Measurements from ENCODE around the gene NEDD8. TPM values are rescaled to one million over a fixed set of nuclear protein-coding genes. Genes with fewer than 3 reads are reported as not detected.
"Not testable (repeated sequence)": the region's sequence is repeated elsewhere in the genome, so short reads cannot be mapped to it uniquely, and the experiment has no call there.

Gene NEDD8
- total RNA-seq, 2 experiments from 2014 or later = 42.0 to 43.5 TPM

DNA sequence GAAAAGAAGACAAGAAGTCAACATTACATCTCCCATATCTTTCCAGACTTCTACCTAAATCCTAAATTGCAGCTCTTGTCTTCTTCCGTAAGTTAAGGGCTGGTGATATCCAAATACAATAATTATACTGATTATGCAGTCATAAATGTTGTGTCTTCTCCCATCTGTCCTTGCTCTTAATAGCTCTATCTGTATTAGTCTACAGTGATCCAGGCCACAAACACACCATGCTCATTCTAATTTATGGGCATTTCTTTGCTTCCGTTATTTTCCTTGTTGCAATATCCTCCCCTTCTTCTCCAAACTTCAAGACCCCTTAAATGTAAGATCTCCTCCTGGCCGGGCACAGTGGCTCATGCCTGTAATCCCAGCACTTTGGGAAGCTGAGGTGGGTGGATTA lies 12.6 kb downstream of the NEDD8 start:
- no peaks in the 10 kb centered on the region for H3K27me3 ChIP-seq (ENCODE audit: control insufficient read depth in 1 of 2, insufficient read depth in 2 of 2, low read length in 2 of 2)
- no peak overlapping the region for H3K4me3 Mint-ChIP-seq
- CTCF ChIA-PET = interaction anchor here (0.7 to 2.9 kb wide), 3 partner anchors 8 to 87 kb away, joined by 3 to 12 read pairs (median 5); partner anchors contain the start of gene TINF2
- H3K9me3 ChIP-seq (ENCODE audit: control insufficient read depth in 1 of 2, insufficient read depth in 1 of 2, low read length in 2 of 2) = no peaks in the 10 kb centered on the region
- H3K27ac Mint-ChIP-seq = no peak overlapping the region
- peaks cover 13% of the 10 kb centered on the region for H3K36me3 Mint-ChIP-seq (ENCODE audit: low read depth)
- H3K4me3 ChIP-seq (ENCODE audit: low read length) = no peak overlapping the region
- peaks cover 17% of the 10 kb centered on the region for H3K4me1 ChIP-seq (ENCODE audit: insufficient read depth, low read length)
- no peak for DNase-seq
- peaks cover 17% of the 10 kb centered on the region for H3K4me1 Mint-ChIP-seq (ENCODE audit: low read depth)
- no peaks in the 10 kb centered on the region for H3K27me3 Mint-ChIP-seq
- no peak overlapping the region for H3K27ac ChIP-seq (ENCODE audit: low read depth in 1 of 2, low read length in 2 of 2)
- intact Hi-C loops (cut with DNase I, micrococcal nuclease) = loop anchor here in 1 of 2 experiments (5.0 kb wide), 1 partner anchor 213 kb away; no protein-coding TSS in a partner anchor
- no peak for ATAC-seq (ENCODE audit: poor library complexity)
- TF ChIP-seq CTCF (IDR thresholded peaks at IDR 0.05) = no peak
- H3K36me3 ChIP-seq (ENCODE audit: insufficient read depth, low read length) = peaks cover 9% of the 10 kb centered on the region
- POLR2A ChIA-PET = interaction anchor here (0.7 to 2.0 kb wide), 3 partner anchors 11 to 55 kb away, joined by 3 to 11 read pairs (median 5); partner anchors contain the start of gene TINF2
- no peaks in the 10 kb centered on the region for H3K9me3 Mint-ChIP-seq

DNA sequence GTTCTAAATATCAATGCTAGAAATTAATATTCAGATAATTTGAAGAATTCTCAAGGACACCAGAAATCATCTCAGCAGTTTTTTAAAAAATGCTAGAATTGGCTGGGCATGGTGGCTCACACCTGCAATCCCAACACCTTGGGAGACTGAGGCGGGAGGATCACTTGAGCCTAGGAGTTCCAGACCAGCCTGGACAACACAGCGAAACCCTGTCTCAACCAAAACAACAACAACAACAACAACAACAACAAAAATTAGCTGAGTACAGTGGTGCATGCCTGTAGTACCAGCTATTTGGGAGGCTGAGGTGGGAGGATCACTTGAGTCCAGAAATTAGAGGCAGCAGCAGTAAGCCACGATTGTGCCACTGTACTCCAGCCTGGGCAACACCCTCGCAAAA lies 13.1 kb downstream of the NEDD8 start:
- no peak for TF ChIP-seq CTCF (IDR thresholded peaks at IDR 0.05)
- H3K4me1 Mint-ChIP-seq (ENCODE audit: low read depth) = peaks cover 19% of the 10 kb centered on the region
- intact Hi-C loops (cut with DNase I, micrococcal nuclease) = loop anchor here in 1 of 2 experiments (5.0 kb wide), 1 partner anchor 213 kb away; no protein-coding TSS in a partner anchor
- H3K4me1 ChIP-seq (ENCODE audit: insufficient read depth, low read length) = peaks cover 21% of the 10 kb centered on the region
- DNase-seq (no peak), ATAC-seq (ENCODE audit: poor library complexity) (no peak)
- H3K9me3 Mint-ChIP-seq = no peaks in the 10 kb centered on the region
- H3K4me3 ChIP-seq (ENCODE audit: low read length) = no peak overlapping the region
- no peaks in the 10 kb centered on the region for H3K27me3 ChIP-seq (ENCODE audit: control insufficient read depth in 1 of 2, insufficient read depth in 2 of 2, low read length in 2 of 2)
- no peaks in the 10 kb centered on the region for H3K27me3 Mint-ChIP-seq
- peaks cover 9% of the 10 kb centered on the region for H3K36me3 ChIP-seq (ENCODE audit: insufficient read depth, low read length)
- H3K27ac Mint-ChIP-seq = no peak overlapping the region
- POLR2A ChIA-PET = interaction anchor here (1.4 to 2.0 kb wide), 2 partner anchors 23 to 55 kb away, joined by 3 to 11 read pairs; partner anchors contain the start of gene TINF2
- H3K9me3 ChIP-seq (ENCODE audit: control insufficient read depth in 1 of 2, insufficient read depth in 1 of 2, low read length in 2 of 2) = no peaks in the 10 kb centered on the region
- peaks cover 13% of the 10 kb centered on the region for H3K36me3 Mint-ChIP-seq (ENCODE audit: low read depth)
- CTCF ChIA-PET = interaction anchor here (0.7 to 2.9 kb wide), 2 partner anchors 9 to 23 kb away, joined by 5 to 12 read pairs; partner anchors contain the start of gene TINF2
- no peak overlapping the region for H3K27ac ChIP-seq (ENCODE audit: low read depth in 1 of 2, low read length in 2 of 2)
- no peak overlapping the region for H3K4me3 Mint-ChIP-seq

- ATAC-seq (ENCODE audit: poor library complexity); H3K9me3 ChIP-seq (ENCODE audit: control insufficient read depth in 1 of 2, insufficient read depth in 1 of 2, low read length in 2 of 2); H3K4me3 Mint-ChIP-seq; H3K27me3 ChIP-seq (ENCODE audit: control insufficient read depth in 1 of 2, insufficient read depth in 2 of 2, low read length in 2 of 2); H3K4me3 ChIP-seq (ENCODE audit: low read length); H3K27me3 Mint-ChIP-seq; H3K9me3 Mint-ChIP-seq; H3K36me3 ChIP-seq (ENCODE audit: insufficient read depth, low read length): not testable (repeated sequence)
- Histone ChIP-seq H3K4me1 (ENCODE audit: insufficient read depth, low read length) (peaks cover 37% of the 10 kb centered on the region), H3K27ac (ENCODE audit: low read depth in 1 of 2, low read length in 2 of 2) (peak overlapping the region in 1 of 2 donors; percentile 92)
- CTCF ChIA-PET = interaction anchor here (1.4 to 2.4 kb wide), 5 partner anchors 10 to 80 kb away, joined by 3 to 38 read pairs (median 17); partner anchors contain the start of genes RABGGTA and TINF2
- Mint-ChIP-seq H3K4me1 (ENCODE audit: low read depth) (peaks cover 40% of the 10 kb centered on the region), H3K27ac (peak overlapping the region; percentile 96), H3K36me3 (ENCODE audit: low read depth) (peaks cover 23% of the 10 kb centered on the region)
- DNase-seq = peak in 2 of 14 experiments; percentile 7 to 13
- intact Hi-C loops (cut with DNase I, micrococcal nuclease) = loop anchor here (1.0 to 5.0 kb wide), 8 partner anchors 15 to 215 kb away; partner anchors contain the start of genes TINF2 (in 2 of the 2), GMPR2 (in 1 of the 2), NEDD8 (in 1 of the 2) and RABGGTA (in 1 of the 2)
- POLR2A ChIA-PET = interaction anchor here (0.8 to 1.8 kb wide), 2 partner anchors 21 to 28 kb away, joined by 3 to 13 read pairs; partner anchors contain the start of gene IPO4
These were observed 15.3 kb downstream of the NEDD8 start for GRCh38 chr14:24216876-24217275.

All from CD4-positive, alpha-beta T cell (primary cell).